ENCODE data around the gene LRRN1. TPM values are rescaled to one million over a fixed set of nuclear protein-coding genes. Genes with fewer than 3 reads are reported as not detected.

Gene LRRN1
- total and polyA plus RNA-seq, 10 donors = 0.20 to 8.0 (median 4.1) TPM

- no peak overlapping the region for H3K27ac ChIP-seq
- H3K36me3 ChIP-seq = no peaks in the 10 kb centered on the region
- H3K27me3 ChIP-seq (replicated peaks in 1 of 7) = no peaks in the 10 kb centered on the region
- no peak overlapping the region for H3K4me3 ChIP-seq
- DNase-seq = no peak
- 25 to 33% (median 30%) methylated on average over 4 of the region's 4 CpGs for WGBS, 5 donors
- intact Hi-C loops (cut with DNase I; ENCODE audit: low total_unique reads) = no loop called here
- H3K9me3 ChIP-seq = peaks cover 0 to 33% (median 21%) of the 10 kb centered on the region in 8 donors
- no peak for TF ChIP-seq POLR2AphosphoS5 (IDR thresholded peaks at IDR 0.05)
- no peak for TF ChIP-seq POLR2A (IDR thresholded peaks at IDR 0.05)
- no peak for TF ChIP-seq CTCF (IDR thresholded peaks at IDR 0.05 in 8 of 11, conservative IDR thresholded peaks at IDR 0.05 in 3 of 11)
- no peaks in the 10 kb centered on the region for H3K4me1 ChIP-seq
Observed at GRCh38 chr3:3893590-3893989, 94.4 kb downstream of the LRRN1 start.

Measured in spleen (tissue), 11 donors.